ENCODE measurements around the gene FCGR2B.

GRCh38 chr1:161720956-161721737 lies 58.2 kb downstream of the FCGR2B start, which contains the start of gene FCRLB:
- TF ChIP-seq CTCF (IDR thresholded peaks at IDR 0.05) (no peak), POLR2A (IDR thresholded peaks at IDR 0.05) (no peak)
